Caco-2 (cell line): ENCODE results near the gene BTAF1. TPM values are rescaled to one million over a fixed set of nuclear protein-coding genes. Genes with fewer than 3 reads are reported as not detected.

Source experiments
- BruUV-seq: library from RNA; stranded (reverse); fragments of 400-500 nt; replicated peaks from 2 replicates; lab custom pipeline; 2021; lab: Mats Ljungman, UMichigan
- CTCF ChIA-PET: fragments of 300-600 bp; sonication (Branson Sonifier 250); formaldehyde crosslinking; loops from one replicate; lab custom pipeline; 2022; ENCODE audit warnings: antibody characterized with exemption; lab: Charles Lee
- POLR2A ChIA-PET: fragments of 300-600 bp; sonication (Branson Sonifier 250); formaldehyde crosslinking; loops from one replicate; lab custom pipeline; 2022; ENCODE audit warnings: antibody characterized with exemption; lab: Charles Lee
- DNase-seq, 2 experiments: peaks; one replicate each; pipeline versions ENCODE4 v3.0.0 to v3.0.0-alpha.2; 2020 to 2022
- H3K27me3 ChIP-seq: replicated peaks from 2 replicates; pipeline ENCODE4 v1.6.0; 2011; ENCODE audit warnings: low read length; ENCODE audit not compliant: control insufficient read depth, insufficient read depth
- H3K36me3 ChIP-seq: 2 replicates; pipeline ENCODE4 v1.5.1; 2011; ENCODE audit warnings: low read length; ENCODE audit not compliant: control insufficient read depth, insufficient read depth
- H3K4me1 ChIP-seq: fragments of 250-450 bp; sonication (Bioruptor Pico); 2 replicates; pipeline ENCODE4 v1.5.1; 2020; ENCODE audit warnings: mild to moderate bottlenecking
- H3K4me3 ChIP-seq: 2 replicates; pipeline ENCODE4 v1.5.1; 2011; ENCODE audit warnings: low read depth, mild to moderate bottlenecking, control low read depth, low read length
- H3K9me3 ChIP-seq: fragments of 250-450 bp; sonication (Bioruptor Pico); 2 replicates; pipeline ENCODE4 v1.5.1; 2020; ENCODE audit warnings: mild to moderate bottlenecking, moderate library complexity
- H3K27ac Mint-ChIP-seq: one replicate; pipeline ENCODE4 v1.8.0; 2022; ENCODE audit warnings: mixed read lengths; ENCODE audit not compliant: unreplicated experiment
- H3K27me3 Mint-ChIP-seq: one replicate; pipeline ENCODE4 v1.8.0; 2022; ENCODE audit warnings: mixed read lengths; ENCODE audit not compliant: insufficient read depth, unreplicated experiment
- H3K36me3 Mint-ChIP-seq: one replicate; pipeline ENCODE4 v1.8.0; 2022; ENCODE audit warnings: mild to moderate bottlenecking, mixed read lengths; ENCODE audit not compliant: insufficient read depth, unreplicated experiment
- H3K4me1 Mint-ChIP-seq: one replicate; pipeline ENCODE4 v1.8.0; 2022; ENCODE audit warnings: low read depth, mixed read lengths; ENCODE audit not compliant: unreplicated experiment
- H3K4me3 Mint-ChIP-seq: one replicate; pipeline ENCODE4 v1.8.0; 2022; ENCODE audit warnings: mild to moderate bottlenecking, moderate library complexity, mixed read lengths; ENCODE audit not compliant: unreplicated experiment
- H3K9me3 Mint-ChIP-seq: one replicate; pipeline ENCODE4 v1.8.0; 2022; ENCODE audit warnings: mixed read lengths; ENCODE audit not compliant: unreplicated experiment
- CTCF ChIP-seq, 2 experiments: fragments of 200-600 bp in 1 of 2; IDR thresholded peaks; 1 replicate in 1 of 2; 2 replicates in 1 of 2; pipeline versions ENCODE4 v1.5.1 to v1.8.0; 2011 to 2022; ENCODE audit warnings: antibody characterized with exemption in 1 of 2, control low read depth in 1 of 2, inconsistent platforms in 1 of 2, low read depth in 1 of 2, low read length in 1 of 2, mild to moderate bottlenecking in 1 of 2, moderate library complexity in 1 of 2; ENCODE audit not compliant: insufficient read depth in 1 of 2, severe bottlenecking in 1 of 2, unreplicated experiment in 1 of 2
- intact Hi-C: fragments of 100-400 bp; cut with micrococcal nuclease; formaldehyde crosslinking; loops from one replicate; pipeline ENCODE4 v1.10.0; 2022; ENCODE audit not compliant: unreplicated experiment
- total RNA-seq: library from RNA; stranded (reverse); gene quantifications from 2 replicates; pipeline ENCODE4 v1.2.3, GENCODE V29; 2022

Gene BTAF1
- total RNA-seq, 1 experiment from 2014 or later: 49.7 TPM

- no peaks in the 10 kb centered on the region for H3K27me3 ChIP-seq
- Mint-ChIP-seq H3K27ac (no peak overlapping the region), H3K27me3 (no peaks in the 10 kb centered on the region), H3K9me3 (no peaks in the 10 kb centered on the region), H3K4me1 (no peaks in the 10 kb centered on the region), H3K4me3 (no peak overlapping the region), H3K36me3 (peaks cover 68% of the 10 kb centered on the region)
- H3K4me1 ChIP-seq: no peaks in the 10 kb centered on the region
- no peak overlapping the region for H3K4me3 ChIP-seq
- peaks cover 1% of the 10 kb centered on the region; the same call in 1 of the 2 replicates for H3K36me3 ChIP-seq
- POLR2A ChIA-PET: no interaction called here
- DNase-seq: no peak
- no TSS peak for BruUV-seq
- TF ChIP-seq CTCF (IDR thresholded peaks at IDR 0.05; ENCODE audit: insufficient read depth in 1 of 2, low read depth in 1 of 2, low read length in 1 of 2, severe bottlenecking in 1 of 2, unreplicated experiment in 1 of 2): no peak
- CTCF ChIA-PET: no interaction called here
- H3K9me3 ChIP-seq: no peaks in the 10 kb centered on the region
- intact Hi-C loops: no loop called here
These were observed 30.1 kb downstream of the BTAF1 start for GRCh38 chr10:91953600-91954160.

- intact Hi-C loops: no loop called here
- ChIA-PET CTCF (no interaction called here), POLR2A (no interaction called here)
- Mint-ChIP-seq H3K9me3 (no peaks in the 10 kb centered on the region), H3K36me3 (peaks cover 69% of the 10 kb centered on the region), H3K27ac (no peak overlapping the region), H3K27me3 (no peaks in the 10 kb centered on the region), H3K4me3 (no peak overlapping the region), H3K4me1 (no peaks in the 10 kb centered on the region)
- Histone ChIP-seq H3K9me3 (no peaks in the 10 kb centered on the region), H3K36me3 (peaks cover 4% of the 10 kb centered on the region; the same call in 1 of the 2 replicates), H3K4me1 (no peaks in the 10 kb centered on the region), H3K4me3 (no peak overlapping the region), H3K27me3 (no peaks in the 10 kb centered on the region)
- BruUV-seq: TSS peak; percentile 6
- TF ChIP-seq CTCF (IDR thresholded peaks at IDR 0.05; ENCODE audit: insufficient read depth in 1 of 2, low read depth in 1 of 2, low read length in 1 of 2, severe bottlenecking in 1 of 2, unreplicated experiment in 1 of 2): no peak
- DNase-seq: no peak
These were observed 31.5 kb downstream of the BTAF1 start for GRCh38 chr10:91955114-91955513.

GRCh38 chr10:91957091-91957490, 33.5 kb downstream of the BTAF1 start:
- DNase-seq: no peak
- Histone ChIP-seq H3K27me3 (no peaks in the 10 kb centered on the region), H3K9me3 (no peaks in the 10 kb centered on the region), H3K4me3 (no peak overlapping the region), H3K4me1 (no peaks in the 10 kb centered on the region), H3K36me3 (peaks cover 4% of the 10 kb centered on the region; the same call in 1 of the 2 replicates)
- ChIA-PET CTCF (no interaction called here), POLR2A (no interaction called here)
- H3K36me3 Mint-ChIP-seq: peaks cover 62% of the 10 kb centered on the region
- no peak overlapping the region for H3K27ac Mint-ChIP-seq
- no peaks in the 10 kb centered on the region for H3K27me3 Mint-ChIP-seq
- no TSS peak for BruUV-seq
- intact Hi-C loops: no loop called here
- no peaks in the 10 kb centered on the region for H3K4me1 Mint-ChIP-seq
- no peaks in the 10 kb centered on the region for H3K9me3 Mint-ChIP-seq
- no peak overlapping the region for H3K4me3 Mint-ChIP-seq
- no peak for TF ChIP-seq CTCF (IDR thresholded peaks at IDR 0.05; ENCODE audit: insufficient read depth in 1 of 2, low read depth in 1 of 2, low read length in 1 of 2, severe bottlenecking in 1 of 2, unreplicated experiment in 1 of 2)
